GM12878 (cell line): ENCODE measurements around the gene ZSWIM2. TPM values are rescaled to one million over a fixed set of nuclear protein-coding genes. Genes with fewer than 3 reads are reported as not detected.

Experiments used
- ATAC-seq: fragments of 200-7000 bp; cut with Tn5 transposase; 3 replicates; pipeline ENCODE4 v1.9.1; 2020; ENCODE audit warnings: mild to moderate bottlenecking, moderate library complexity
- BruUV-seq: library from RNA; stranded (reverse); fragments of 400-500 nt; replicated peaks from 2 replicates; lab custom pipeline; 2021; lab: Mats Ljungman, UMichigan
- CTCF ChIA-PET: fragments of 300-600 bp; sonication (Branson Sonifier 250); formaldehyde crosslinking; extraction: SDS; loops from one replicate; lab custom pipeline; 2021; ENCODE audit warnings: inconsistent platforms; lab: Yijun Ruan, JAX
- POLR2A ChIA-PET: fragments of 350-600 bp; formaldehyde crosslinking; extraction: SDS; loops from one replicate; lab custom pipeline; 2021; ENCODE audit warnings: inconsistent platforms; lab: Charles Lee
- RAD21 ChIA-PET: fragments of 300-600 bp; sonication (Branson Sonifier 250); formaldehyde crosslinking; loops from one replicate; lab custom pipeline; 2023; ENCODE audit warnings: antibody characterized with exemption; ENCODE audit not compliant: unreplicated experiment; lab: Charles Lee
- SMC1A ChIA-PET: fragments of 300-600 bp; sonication (Branson Sonifier 250); formaldehyde crosslinking; loops from one replicate; lab custom pipeline; 2023; ENCODE audit not compliant: unreplicated experiment, uncharacterized antibody; lab: Charles Lee
- DNase-seq: peaks from one replicate; pipeline ENCODE4 v3.0.0-alpha.2; 2011; ENCODE audit warnings: low read depth, low spot score
- FAIRE-seq: peaks from 3 replicates; lab custom pipeline; 2011; peaks lifted over from hg19 to GRCh38; lab: Jason Lieb, UNC
- H2AFZ ChIP-seq: 2 replicates; pipeline ENCODE4 v1.6.0; 2011; ENCODE audit warnings: low read depth, low read length, control low read depth; ENCODE audit not compliant: control insufficient read depth
- H3K27ac ChIP-seq: 2 replicates; pipeline ENCODE4 v1.5.1; 2011; ENCODE audit warnings: control low read depth; ENCODE audit not compliant: control insufficient read depth, insufficient read depth
- H3K27me3 ChIP-seq, 2 experiments: replicated peaks in 1 of 2; 2 replicates each; pipeline versions ENCODE4 v1.6.0 to v1.6.1; 2011; ENCODE audit warnings: low read length in 1 of 2; ENCODE audit not compliant: control insufficient read depth in 2 of 2, insufficient read depth in 2 of 2
- H3K36me3 ChIP-seq, 2 experiments: 2 replicates each; pipeline ENCODE4 v1.5.1; 2011; ENCODE audit warnings: low read length in 1 of 2; ENCODE audit not compliant: control insufficient read depth in 2 of 2, insufficient read depth in 2 of 2
- H3K4me1 ChIP-seq: 2 replicates; pipeline ENCODE4 v1.6.1; 2011; ENCODE audit warnings: mild to moderate bottlenecking, low read length, moderate library complexity, mixed read lengths; ENCODE audit not compliant: control insufficient read depth, insufficient read depth
- H3K4me2 ChIP-seq: 2 replicates; pipeline ENCODE4 v1.6.0; 2011; ENCODE audit warnings: control low read depth; ENCODE audit not compliant: control insufficient read depth, insufficient read depth
- H3K4me3 ChIP-seq: fragments of 200-600 bp; sonication (generic); 2 replicates; pipeline ENCODE4 v1.5.1; 2016
- H3K79me2 ChIP-seq: 2 replicates; pipeline ENCODE4 v1.6.0; 2011; ENCODE audit warnings: low read length; ENCODE audit not compliant: control insufficient read depth, insufficient read depth
- H3K9ac ChIP-seq: 2 replicates; pipeline ENCODE4 v1.8.0; 2011; ENCODE audit warnings: low read length, control low read depth, mixed read lengths; ENCODE audit not compliant: control insufficient read depth, insufficient read depth
- H3K9me3 ChIP-seq: replicated peaks from 3 replicates; pipeline ENCODE4 v1.5.1; 2011; ENCODE audit warnings: mild to moderate bottlenecking, low read length; ENCODE audit not compliant: control insufficient read depth, insufficient read depth
- H4K20me1 ChIP-seq: 2 replicates; pipeline ENCODE4 v1.6.0; 2011; ENCODE audit not compliant: control insufficient read depth, insufficient read depth
- CEBPZ ChIP-seq: fragments of 150-350 bp; IDR thresholded peaks from 2 replicates; pipeline ENCODE4 v1.6.1; 2016; ENCODE audit warnings: low read depth, low read length
- CREB1 ChIP-seq: IDR thresholded peaks from 2 replicates; pipeline ENCODE4 v1.6.1; 2012; ENCODE audit warnings: low read depth, mild to moderate bottlenecking, inconsistent platforms
- IRF4 ChIP-seq: IDR thresholded peaks from 2 replicates; pipeline ENCODE4 v1.6.1; 2011; ENCODE audit warnings: low read depth, low read length
- LARP7 ChIP-seq: fragments of 450-650 bp; IDR thresholded peaks from 2 replicates; pipeline ENCODE4 v1.6.1; 2017; ENCODE audit warnings: mild to moderate bottlenecking
- MAX ChIP-seq: IDR thresholded peaks from 2 replicates; pipeline ENCODE4 v1.6.1; 2012; ENCODE audit warnings: low read depth, low read length, improper control_type of control experiment
- MEF2A ChIP-seq: IDR thresholded peaks from 2 replicates; pipeline ENCODE4 v1.6.1; 2011; ENCODE audit warnings: low read depth, mild to moderate bottlenecking, low read length, moderate library complexity; ENCODE audit not compliant: insufficient read depth
- NBN ChIP-seq: fragments of 450-650 bp; IDR thresholded peaks from 2 replicates; pipeline ENCODE4 v1.6.1; 2016
- NR2C2 ChIP-seq: IDR thresholded peaks from 2 replicates; pipeline ENCODE4 v1.6.1; 2011; ENCODE audit warnings: borderline replicate concordance, low read depth; ENCODE audit not compliant: control insufficient read depth, insufficient read length
- POU2F2 ChIP-seq: IDR thresholded peaks from 3 replicates; pipeline ENCODE4 v1.6.1; 2011; ENCODE audit warnings: low read depth, mild to moderate bottlenecking, low read length, borderline replicate concordance
- RUNX3 ChIP-seq: IDR thresholded peaks from 2 replicates; pipeline ENCODE4 v1.6.1; 2012; ENCODE audit warnings: low read length, inconsistent platforms
- SIN3A ChIP-seq: IDR thresholded peaks from 2 replicates; pipeline ENCODE4 v1.6.1; 2012; ENCODE audit warnings: low read depth, low read length, improper control_type of control experiment
- SRF ChIP-seq, 2 experiments: IDR thresholded peaks; 2 replicates each; pipeline ENCODE4 v1.6.1; 2011; ENCODE audit warnings: low read depth in 2 of 2, low read length in 2 of 2, mild to moderate bottlenecking in 1 of 2, moderate library complexity in 1 of 2
- TARDBP ChIP-seq: IDR thresholded peaks from 2 replicates; pipeline ENCODE4 v1.6.1; 2016; ENCODE audit warnings: borderline replicate concordance
- TCF12 ChIP-seq: IDR thresholded peaks from 2 replicates; pipeline ENCODE4 v1.6.1; 2011; ENCODE audit warnings: low read depth, mild to moderate bottlenecking, low read length
- TCF3 ChIP-seq: IDR thresholded peaks from 2 replicates; pipeline ENCODE4 v1.6.1; 2012; ENCODE audit warnings: low read depth, mild to moderate bottlenecking, low read length, borderline replicate concordance; ENCODE audit not compliant: insufficient read depth
- USF1 ChIP-seq: IDR thresholded peaks from 2 replicates; pipeline ENCODE4 v1.6.1; 2011; ENCODE audit warnings: borderline replicate concordance, low read depth, mild to moderate bottlenecking, moderate library complexity, mixed read lengths, low read length; ENCODE audit not compliant: insufficient read depth; ENCODE audit errors: extremely low read length
- WGBS: methylation state at CpG from one replicate; pipeline ENCODE4 v1.1.6; 2016; ENCODE audit warnings: low lambda C conversion rate; ENCODE audit not compliant: insufficient replicate concordance, insufficient coverage; ENCODE audit errors: missing lambda C conversion rate; 5-methylcytosine and 5-hydroxymethylcytosine counted together
- in situ Hi-C: fragments of 300-500 bp; cut with MboI; formaldehyde crosslinking; loops from 9 replicates; pipeline ENCODE4 v1.14.3; 2018; ENCODE audit warnings: mixed read lengths
- intact Hi-C: fragments of 100-400 bp; cut with micrococcal nuclease; formaldehyde crosslinking; loops from one replicate; pipeline ENCODE4 v1.14.2; 2022; ENCODE audit not compliant: unreplicated experiment
- polyA plus RNA-seq, 11 experiments: library from polyadenylated mRNA; depleted of rRNA in 4 of 11; unstranded in 6 of 11; stranded (reverse) in 5 of 11; fragments of >200 nt; fragmentation: Nextera tagmentation in 4 of 11; fragmentation: Illumina TruSeq in 1 of 11; extraction: Ambion mirVana in 4 of 11; extraction: Trizol in 1 of 11; gene quantifications; 1 replicate in 1 of 11; 2 replicates in 10 of 11; pipeline versions ENCODE4 v1.2.1 to v1.2.3, GENCODE V29; 2011 to 2016; ENCODE audit warnings: inconsistent platforms in 2 of 11, missing spikeins in 2 of 11, low read depth in 1 of 11
- total RNA-seq, 4 experiments: library from RNA; depleted of rRNA in 3 of 4; stranded (reverse); fragments of >200 nt in 3 of 4; fragmentation: Illumina TruSeq in 1 of 4; extraction: Trizol in 1 of 4; gene quantifications; 2 replicates each; pipeline versions ENCODE4 v1.2.1 to v1.2.3, GENCODE V29; 2013 to 2021

ZSWIM2 gene
- total and polyA plus RNA-seq, 10 of the 15 experiments (the other 5 are each of a cell fraction or from before 2014, with no cell fraction given): not detected

- TF ChIP-seq IRF4 (no peak), CEBPZ (no peak), NBN (no peak), RUNX3 (no peak), MAX (no peak), SRF (IDR thresholded peaks at IDR 0.05; ENCODE audit: low read depth in 2 of 2, low read length in 2 of 2) (no peak), CREB1 (no peak), MEF2A (no peak), USF1 (no peak), POU2F2 (no peak), TCF12 (no peak), NR2C2 (no peak), LARP7 (no peak), TARDBP (no peak), SIN3A (no peak), TCF3 (no peak)
- TF ChIP-seq, all 136 proteins: peak for 0
- no peak overlapping the region for H2AFZ ChIP-seq
- no peak overlapping the region for H3K4me2 ChIP-seq
- ChIA-PET RAD21 (interaction anchor here (3.4 kb wide), 1 partner anchor 563 kb away, joined by 21 read pairs; the partner anchor contains the start of gene CALCRL), SMC1A (interaction anchor here (1.0 to 4.2 kb wide), 3 partner anchors 11 to 21 kb away, joined by 3 to 28 read pairs (median 12); no protein-coding TSS in a partner anchor), POLR2A (no interaction called here), CTCF (interaction anchor here (1.1 kb wide), 1 partner anchor 22 kb away, joined by 3 read pairs; no protein-coding TSS in a partner anchor)
- in situ Hi-C loops: no loop called here
- H3K36me3 ChIP-seq: no peaks in the 10 kb centered on the region
- H3K4me1 ChIP-seq: no peaks in the 10 kb centered on the region
- no peaks in the 10 kb centered on the region for H3K27me3 ChIP-seq
- H4K20me1 ChIP-seq: no peaks in the 10 kb centered on the region
- no peak for ATAC-seq
- H3K79me2 ChIP-seq: no peaks in the 10 kb centered on the region
- no peak for FAIRE-seq
- H3K9ac ChIP-seq: no peak overlapping the region
- no peaks in the 10 kb centered on the region for H3K9me3 ChIP-seq
- H3K4me3 ChIP-seq: no peak overlapping the region
- BruUV-seq: no TSS peak
- DNase-seq: no peak
- WGBS: 58% methylated on average over 1 of the region's 1 CpG
- H3K27ac ChIP-seq: no peak overlapping the region
- intact Hi-C loops: no loop called here
Measured at GRCh38 chr2:186884587-186884986, 35.6 kb upstream of the ZSWIM2 start.
